Ramos (cell line): ENCODE data around the gene DYNLT4.

Source experiments
- in situ Hi-C: fragments of 300-500 bp; cut with MboI; formaldehyde crosslinking; loops from one replicate; pipeline ENCODE4 v1.14.3; 2022; ENCODE audit warnings: low sequenced_read_pairs; ENCODE audit not compliant: unreplicated experiment

The DYNLT4 gene

DNA sequence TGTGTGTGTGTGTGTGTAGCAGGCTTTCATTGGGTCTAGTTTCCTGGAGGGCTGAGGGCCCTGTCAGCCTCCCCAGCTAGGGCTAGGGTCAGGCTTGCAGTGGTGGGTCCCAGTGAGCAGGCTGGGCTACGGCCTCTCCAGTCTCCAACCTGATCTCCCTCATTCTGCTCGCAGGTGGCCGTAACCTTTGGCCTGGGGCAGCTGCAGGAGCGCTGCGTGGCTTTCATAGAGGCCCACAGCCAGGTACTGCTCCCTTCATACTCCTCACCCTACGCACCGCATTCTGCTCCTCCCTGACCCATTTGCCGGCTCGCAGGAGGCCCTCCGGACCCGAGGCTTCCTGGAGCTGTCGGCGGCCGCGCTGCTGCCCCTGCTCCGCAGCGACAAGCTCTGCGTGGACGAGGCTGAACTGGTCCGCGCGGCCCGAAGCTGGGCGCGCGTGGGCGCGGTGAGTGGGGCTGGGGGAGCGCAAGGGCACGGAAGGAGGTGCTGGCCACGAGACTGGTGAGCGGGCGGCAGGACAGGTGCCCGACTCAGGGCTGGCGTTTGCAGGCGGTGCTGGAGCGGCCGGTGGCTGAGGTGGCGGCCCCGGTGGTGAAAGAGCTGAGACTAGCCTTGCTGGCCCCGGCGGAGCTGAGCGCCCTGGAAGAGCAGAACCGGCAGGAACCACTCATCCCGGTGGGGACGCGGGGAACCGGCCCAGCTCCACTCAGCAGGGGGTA lies 5.8 kb upstream of the DYNLT4 start:
- in situ Hi-C loops, result loop anchor here (25.0 kb wide), 1 partner anchor 699 kb away; the partner anchor contains the start of genes CCDC163, MMACHC and PRDX1

DNA sequence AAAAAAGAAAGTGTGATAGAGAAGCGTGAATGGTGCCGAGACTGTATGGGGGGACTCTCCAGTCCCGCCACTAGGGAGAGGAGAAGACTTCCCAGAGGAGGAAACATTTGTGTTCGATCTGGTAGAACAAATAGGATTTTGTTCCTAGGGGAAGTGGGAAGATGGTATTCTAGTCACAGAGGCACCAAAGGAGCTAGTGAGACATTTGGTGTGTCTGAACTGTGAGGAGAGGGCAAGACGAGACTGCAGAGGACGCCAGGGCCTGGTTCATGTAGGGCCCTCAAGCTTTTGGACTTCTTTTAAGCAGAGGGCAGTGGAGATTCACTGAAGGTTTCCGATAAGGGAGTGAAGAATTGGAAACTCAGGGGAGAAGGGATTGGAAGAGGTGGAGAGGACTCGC lies 4.1 kb upstream of the DYNLT4 start:
- in situ Hi-C loops, result loop anchor here (25.0 kb wide), 1 partner anchor 701 kb away; the partner anchor contains the start of genes CCDC163, MMACHC and PRDX1

- in situ Hi-C loops, result loop anchor here (25.0 kb wide), 1 partner anchor 702 kb away; the partner anchor contains the start of genes CCDC163, MMACHC and PRDX1
These were observed 3.6 kb upstream of the DYNLT4 start for GRCh38 chr1:44810762-44811105.

GRCh38 chr1:44810101-44810761 lies 3.1 kb upstream of the DYNLT4 start:
- in situ Hi-C loops, result loop anchor here (25.0 kb wide), 1 partner anchor 702 kb away; the partner anchor contains the start of genes CCDC163, MMACHC and PRDX1

DNA sequence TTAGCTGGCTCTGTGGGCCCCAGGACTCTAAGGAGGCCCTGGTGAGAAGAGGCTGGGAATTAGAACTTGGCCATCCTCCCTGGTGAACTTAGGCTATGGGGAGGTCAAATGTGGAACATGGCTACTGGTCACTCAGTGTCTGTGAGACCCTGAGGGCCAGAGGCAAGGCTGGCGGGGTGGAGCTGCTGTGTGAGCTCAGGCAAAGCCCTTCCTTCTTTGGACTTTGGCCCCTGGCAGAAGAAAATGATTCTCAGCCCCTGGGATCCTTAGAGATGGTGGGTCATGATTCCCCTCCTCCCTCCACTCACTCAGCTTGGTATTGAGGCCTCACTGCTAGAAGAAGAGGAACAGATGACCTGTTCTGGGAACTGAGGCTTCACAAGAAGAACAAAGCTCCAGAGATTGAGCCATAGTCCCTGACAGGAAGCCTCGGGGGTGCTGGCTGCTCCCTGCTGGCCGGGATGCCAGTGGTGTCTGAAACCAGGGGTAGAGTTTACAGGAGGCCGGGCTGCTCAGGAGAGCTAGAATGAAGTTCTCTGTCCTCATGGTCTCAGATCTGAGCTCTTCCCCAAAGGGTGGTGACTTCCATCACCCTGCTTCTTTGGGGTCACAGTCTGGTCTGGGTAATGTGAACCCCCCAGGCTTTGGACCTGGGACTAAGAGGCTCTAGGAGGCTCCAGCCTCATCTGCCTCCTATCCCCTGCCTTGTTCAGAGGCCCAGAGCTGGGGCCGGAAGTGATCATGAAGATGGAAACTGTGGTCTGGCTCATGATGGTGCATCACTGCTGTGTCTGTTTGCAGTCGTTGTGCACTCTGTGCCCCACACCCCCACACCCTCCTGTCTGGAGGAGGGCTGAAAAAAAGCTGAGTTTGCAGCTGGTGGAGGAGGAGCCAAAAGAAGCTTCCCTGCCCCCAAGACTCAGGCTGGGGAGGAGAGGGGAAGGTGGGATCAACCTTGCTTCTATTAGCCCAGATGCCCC lies 2.1 kb upstream of the DYNLT4 start:
- in situ Hi-C loops, result loop anchor here (25.0 kb wide), 1 partner anchor 703 kb away; the partner anchor contains the start of genes CCDC163, MMACHC and PRDX1

DNA sequence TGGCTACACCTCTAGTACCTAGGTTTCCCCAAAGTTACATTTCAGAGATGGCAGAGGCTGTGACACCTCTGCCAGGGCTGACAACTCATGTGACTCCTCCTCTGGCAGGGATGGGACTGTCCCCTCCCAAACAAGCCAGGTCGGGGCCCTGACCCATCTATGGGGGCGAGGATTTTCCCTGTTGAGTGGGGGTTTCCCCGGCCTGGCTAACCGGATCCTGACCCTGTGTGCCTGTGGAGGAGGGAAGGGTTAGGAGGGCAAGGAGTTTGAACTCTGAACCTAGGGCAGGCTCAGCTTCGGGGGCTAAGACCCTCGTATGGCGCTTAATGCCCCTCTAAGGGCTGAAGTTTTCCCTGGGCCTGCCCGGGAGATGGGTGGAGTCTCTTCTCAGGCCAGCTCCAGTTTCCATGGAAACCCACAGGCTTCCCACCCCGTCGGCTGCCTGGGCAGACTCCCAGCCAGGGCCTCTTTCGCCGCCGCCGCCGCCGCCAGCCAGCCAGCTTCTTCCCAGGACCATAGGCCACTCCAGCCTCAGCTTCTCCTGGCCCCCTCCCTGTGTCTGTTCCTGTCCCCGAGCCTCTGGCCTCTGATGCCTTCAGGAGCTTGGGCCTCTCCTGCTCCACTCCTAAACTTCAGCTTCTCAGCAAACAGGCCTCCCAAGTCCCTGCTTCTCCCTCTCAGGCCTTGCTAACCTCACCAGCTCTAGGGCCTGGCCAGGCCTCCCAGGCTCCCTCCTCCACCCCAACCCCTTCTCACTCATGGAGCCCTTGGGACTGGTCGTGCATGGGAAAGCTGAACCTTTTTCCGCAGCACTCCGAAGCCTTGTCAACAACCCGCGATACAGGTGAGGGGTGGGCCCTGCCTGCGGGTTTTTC lies 1.1 kb upstream of the DYNLT4 start, which contains the start of gene BTBD19:
Gene BTBD19, plus strand, starts transcription at position 461 of the 875 bp plus-strand sequence. Its CDS starts 298 bp downstream, at position 759.
- in situ Hi-C loops, result loop anchor here (25.0 kb wide), 1 partner anchor 704 kb away; the partner anchor contains the start of genes CCDC163, MMACHC and PRDX1

- in situ Hi-C loops, result loop anchor here (25.0 kb wide), 1 partner anchor 705 kb away; the partner anchor contains the start of genes CCDC163, MMACHC and PRDX1
These were observed 362 bp upstream of the DYNLT4 start for GRCh38 chr1:44807364-44808062.

DNA sequence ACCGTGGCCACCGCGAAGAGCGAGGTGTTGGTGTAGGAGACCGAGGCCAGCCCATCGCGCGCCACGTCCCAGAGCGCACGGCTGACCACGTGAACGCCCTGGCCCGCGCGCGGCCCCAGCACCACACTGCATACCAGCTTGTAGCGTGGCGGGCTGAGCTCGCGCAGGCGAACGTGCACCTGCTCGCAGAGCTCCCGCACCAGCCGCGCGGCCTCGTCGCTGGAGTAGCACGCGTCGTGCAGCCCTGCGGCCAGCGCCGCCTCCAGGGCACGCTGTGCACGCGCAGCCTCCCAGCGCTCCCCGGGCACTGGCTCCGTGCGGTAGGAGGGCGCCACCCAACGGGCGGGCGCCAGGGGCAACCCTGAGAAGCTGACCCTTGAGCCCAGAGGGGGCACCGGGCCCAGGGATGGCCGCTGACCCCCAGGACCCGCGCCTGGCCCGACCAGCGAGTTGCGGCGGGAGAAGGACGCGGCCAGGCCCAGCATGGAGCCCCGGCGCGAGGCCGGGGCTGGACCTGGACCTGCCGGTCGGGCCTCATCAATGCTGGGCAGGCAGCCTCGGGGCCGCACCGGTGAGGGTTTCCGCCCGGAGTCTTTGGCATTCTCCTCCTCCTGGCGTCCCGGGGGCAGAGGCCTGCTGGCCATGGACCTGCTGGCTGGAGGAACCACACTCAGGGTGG lies 987 bp downstream of the DYNLT4 start:
- in situ Hi-C loops, result loop anchor here (25.0 kb wide), 1 partner anchor 706 kb away; the partner anchor contains the start of genes CCDC163, MMACHC and PRDX1

DNA sequence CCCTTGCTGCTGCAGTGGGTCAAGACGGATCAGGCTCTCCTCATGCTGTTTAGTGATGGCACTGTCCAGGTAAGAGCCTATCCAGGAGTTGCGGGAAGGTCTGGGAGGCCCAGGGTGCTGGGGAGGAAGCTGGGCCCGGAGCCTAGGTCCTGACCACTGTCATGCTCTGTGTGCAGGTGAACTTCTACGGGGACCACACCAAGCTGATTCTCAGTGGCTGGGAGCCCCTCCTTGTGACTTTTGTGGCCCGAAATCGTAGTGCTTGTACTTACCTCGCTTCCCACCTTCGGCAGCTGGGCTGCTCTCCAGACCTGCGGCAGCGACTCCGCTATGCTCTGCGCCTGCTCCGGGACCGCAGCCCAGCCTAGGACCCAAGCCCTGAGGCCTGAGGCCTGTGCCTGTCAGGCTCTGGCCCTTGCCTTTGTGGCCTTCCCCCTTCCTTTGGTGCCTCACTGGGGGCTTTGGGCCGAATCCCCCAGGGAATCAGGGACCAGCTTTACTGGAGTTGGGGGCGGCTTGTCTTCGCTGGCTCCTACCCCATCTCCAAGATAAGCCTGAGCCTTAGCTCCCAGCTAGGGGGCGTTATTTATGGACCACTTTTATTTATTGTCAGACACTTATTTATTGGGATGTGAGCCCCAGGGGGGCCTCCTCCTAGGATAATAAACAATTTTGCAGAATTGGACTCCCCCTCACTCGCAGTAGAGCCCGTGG lies 1.7 kb downstream of the DYNLT4 start:
- in situ Hi-C loops, result loop anchor here (25.0 kb wide), 1 partner anchor 707 kb away; the partner anchor contains the start of genes CCDC163, MMACHC and PRDX1

DNA sequence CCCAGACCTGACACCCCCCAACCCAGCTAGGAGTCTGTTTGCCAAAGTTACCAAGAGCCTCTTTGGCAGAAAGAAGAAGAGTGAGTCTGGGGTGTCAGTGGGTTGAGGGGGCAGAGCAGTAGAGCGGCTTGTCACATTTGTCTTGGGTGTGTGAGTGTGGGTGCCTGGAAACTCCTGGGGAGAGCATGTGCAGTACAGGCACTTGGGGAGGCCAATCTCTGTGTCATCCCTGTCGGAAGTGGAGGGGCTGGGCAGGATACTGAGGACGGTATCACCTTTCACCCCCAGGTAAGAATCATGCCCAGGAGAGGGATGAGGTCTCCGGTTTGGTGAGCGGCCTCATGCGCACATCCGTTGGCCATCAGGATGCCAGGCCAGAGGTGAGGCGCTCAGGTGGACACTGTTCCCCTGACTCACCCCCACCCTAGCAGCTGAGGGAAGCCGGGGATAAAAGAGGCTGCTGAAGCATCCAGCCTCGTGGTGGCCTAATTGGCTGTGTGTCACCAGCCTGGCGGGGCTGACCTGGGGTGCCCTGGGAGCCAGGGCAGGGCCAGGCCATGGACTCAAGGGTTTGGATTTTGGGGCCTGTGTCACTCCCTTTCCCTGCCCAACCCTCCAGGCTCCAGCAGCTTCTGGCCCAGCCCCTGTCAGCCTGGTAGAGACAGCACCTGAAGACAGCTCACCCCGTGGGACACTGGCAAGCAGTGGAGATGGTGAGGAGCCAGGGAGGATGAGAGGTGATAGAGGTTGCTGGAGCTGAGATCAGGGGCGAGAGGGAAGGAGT lies 3.6 kb downstream of the DYNLT4 start:
- in situ Hi-C loops, result loop anchor here (25.0 kb wide), 1 partner anchor 709 kb away; the partner anchor contains the start of genes CCDC163, MMACHC and PRDX1

GRCh38 chr1:44803062-44803311 lies 4.2 kb downstream of the DYNLT4 start:
- in situ Hi-C loops, result loop anchor here (25.0 kb wide), 1 partner anchor 709 kb away; the partner anchor contains the start of genes CCDC163, MMACHC and PRDX1

GRCh38 chr1:44802306-44803061 lies 4.7 kb downstream of the DYNLT4 start:
- in situ Hi-C loops, result loop anchor here (25.0 kb wide), 1 partner anchor 710 kb away; the partner anchor contains the start of genes CCDC163, MMACHC and PRDX1

GRCh38 chr1:44801491-44802305 lies 5.5 kb downstream of the DYNLT4 start:
- in situ Hi-C loops, result loop anchor here (25.0 kb wide), 1 partner anchor 711 kb away; the partner anchor contains the start of genes CCDC163, MMACHC and PRDX1

DNA sequence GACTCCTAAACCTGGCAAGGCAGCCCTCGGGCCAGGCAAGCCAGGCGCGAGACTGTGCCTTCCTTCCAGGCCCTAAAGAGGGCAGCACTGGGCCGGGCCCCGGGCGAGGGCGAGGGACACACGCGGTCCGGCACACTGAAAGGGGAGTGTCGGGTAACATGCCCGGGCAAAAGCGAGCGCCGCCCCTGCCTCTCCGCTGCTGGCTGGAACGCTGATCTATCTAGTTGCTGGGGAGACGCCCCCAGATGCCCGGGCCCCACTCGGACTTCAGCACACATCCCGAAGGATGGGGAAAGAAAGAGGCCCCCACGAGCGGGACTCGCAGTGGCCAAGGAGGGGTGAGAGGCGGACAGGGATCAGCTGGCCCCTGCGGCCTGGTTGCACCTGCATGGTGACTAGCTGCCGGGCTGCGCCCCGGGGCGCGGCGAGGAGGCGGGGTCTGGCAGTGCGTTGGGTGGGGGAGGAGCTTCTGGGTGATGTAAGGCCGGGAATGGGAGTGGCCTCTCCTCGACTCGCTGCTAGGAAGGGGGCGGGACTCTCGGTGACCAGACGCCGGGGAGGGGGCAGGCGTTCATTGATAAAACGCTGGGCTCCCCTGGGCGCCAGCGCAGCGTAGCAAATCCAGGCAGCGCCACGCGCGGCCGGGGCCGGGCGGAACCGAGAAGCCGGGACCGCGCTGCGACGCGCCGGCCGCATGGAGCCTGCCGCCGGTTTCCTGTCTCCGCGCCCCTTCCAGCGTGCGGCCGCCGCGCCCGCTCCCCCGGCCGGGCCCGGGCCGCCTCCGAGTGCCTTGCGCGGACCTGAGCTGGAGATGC lies 7.2 kb downstream of the DYNLT4 start, which contains the start of gene PLK3:
Gene PLK3, plus strand, starts transcription at position 608 of the 815 bp plus-strand sequence. Its CDS starts 87 bp downstream, at position 695.
- in situ Hi-C loops, result loop anchor here (25.0 kb wide), 1 partner anchor 712 kb away; the partner anchor contains the start of genes CCDC163, MMACHC and PRDX1
